ENCODE data around the gene WDR27.

The WDR27 gene

GRCh38 chr6:169564453-169565240 lies 137.2 kb downstream of the WDR27 start:
- no peak for DNase-seq (ENCODE audit: low read depth)

GRCh38 chr6:169561665-169562064 lies 140.2 kb downstream of the WDR27 start:
- DNase-seq (ENCODE audit: low read depth): no peak

DNA sequence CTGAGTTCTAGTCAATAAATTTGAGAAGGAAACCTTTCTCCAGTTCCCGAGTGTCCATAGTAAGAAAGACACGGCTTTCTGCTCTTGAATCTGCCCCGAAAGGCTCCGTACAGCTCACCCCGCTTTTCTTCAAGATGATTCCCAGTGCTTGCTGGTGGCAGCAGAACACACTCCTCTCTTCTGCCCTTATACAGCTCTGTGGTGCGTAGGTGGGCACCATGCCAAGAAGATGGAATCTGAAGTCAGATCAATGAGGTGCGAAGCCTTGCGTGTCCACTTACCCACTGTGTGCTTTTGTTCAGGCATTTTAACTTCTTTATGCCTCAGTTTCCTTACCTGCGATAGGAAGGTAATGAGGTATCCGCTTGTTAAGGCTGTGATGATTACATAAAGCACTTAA lies 142.2 kb downstream of the WDR27 start:
- DNase-seq (ENCODE audit: low read depth): no peak

- no peak for DNase-seq (ENCODE audit: low read depth)
Measured at GRCh38 chr6:169558774-169559441, 142.9 kb downstream of the WDR27 start.

GRCh38 chr6:169558378-169558773 lies 143.5 kb downstream of the WDR27 start:
- no peak for DNase-seq (ENCODE audit: low read depth)

- no peak for DNase-seq (ENCODE audit: low read depth)
Measured at GRCh38 chr6:169557887-169558286, 143.9 kb downstream of the WDR27 start.

DNA sequence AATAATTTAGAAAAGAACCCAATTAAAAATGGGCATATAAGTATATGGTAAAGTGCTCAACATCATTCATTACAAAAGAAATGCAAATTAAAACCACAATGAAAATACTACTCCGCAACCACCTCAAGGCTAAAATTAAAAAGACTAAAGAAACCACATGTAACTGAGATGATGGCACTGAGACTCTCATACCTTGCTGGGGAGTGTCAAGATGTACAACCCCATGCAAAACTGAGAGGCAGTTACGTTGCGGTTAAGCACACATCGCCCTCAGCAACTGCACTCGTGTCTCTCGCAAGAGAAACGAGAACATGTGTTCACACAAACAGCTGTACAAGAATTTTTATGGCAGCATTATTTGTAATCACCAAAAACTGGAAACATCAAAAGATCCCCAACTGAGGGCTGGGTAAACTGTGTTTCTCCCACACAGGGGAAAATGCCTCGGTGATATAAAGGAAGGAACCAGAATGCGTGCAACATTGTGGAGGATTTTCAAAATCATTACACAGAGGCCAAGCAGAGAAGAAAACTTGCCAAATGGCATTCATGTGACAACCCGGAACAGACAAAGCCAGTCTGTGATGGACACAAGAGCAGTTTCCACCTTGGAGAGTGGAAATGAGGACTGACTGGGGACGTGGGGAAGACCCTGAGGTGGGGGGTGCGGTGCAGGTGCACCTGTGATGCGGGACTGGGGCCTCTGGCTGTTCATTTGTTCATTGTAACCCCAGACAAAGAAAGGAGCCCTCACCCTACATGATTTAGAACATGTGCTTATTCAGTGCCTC lies 144.9 kb downstream of the WDR27 start:
- DNase-seq (ENCODE audit: low read depth): no peak

GRCh38 chr6:169555971-169556617 lies 145.7 kb downstream of the WDR27 start:
- DNase-seq (ENCODE audit: low read depth): no peak

DNA sequence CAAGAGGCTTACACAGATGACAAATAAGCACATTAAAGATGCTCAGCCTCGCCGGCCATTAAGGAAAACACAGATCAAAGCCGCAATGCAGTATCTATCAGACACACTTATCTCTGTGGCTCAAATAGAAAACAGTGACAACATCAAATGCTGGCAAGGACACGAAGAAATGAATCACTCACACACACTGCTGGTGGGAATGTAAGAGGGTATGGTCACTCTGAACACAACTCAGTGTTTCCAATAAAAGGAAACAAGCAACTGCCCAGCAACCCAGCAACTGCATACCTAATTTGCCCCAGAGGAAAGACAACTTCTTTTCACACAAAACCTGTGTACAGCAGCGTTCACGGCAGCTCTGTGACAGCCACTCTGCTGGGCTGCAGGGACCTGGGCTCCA lies 155.8 kb downstream of the WDR27 start:
- no peak for DNase-seq (ENCODE audit: low read depth)

GRCh38 chr6:169543704-169544103 lies 158.1 kb downstream of the WDR27 start:
- no peak for DNase-seq (ENCODE audit: low read depth)

DNA sequence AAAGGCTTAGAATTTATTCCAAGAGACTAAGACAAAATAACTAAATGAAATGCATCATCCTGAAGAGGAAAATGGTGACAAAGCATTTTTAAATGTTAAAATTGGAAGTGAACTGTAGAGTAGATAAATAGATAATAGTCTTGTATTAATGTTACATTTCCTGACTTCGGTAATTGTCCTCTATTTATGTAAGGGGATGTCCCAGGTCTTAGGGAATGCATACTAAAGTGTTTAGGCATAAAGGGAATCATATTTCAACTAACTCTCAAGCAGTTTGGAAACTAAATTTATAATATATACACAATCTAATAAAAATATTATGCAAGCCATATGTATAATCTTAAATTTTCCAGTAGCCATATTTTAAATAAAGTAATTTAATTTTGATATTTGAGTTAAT lies 159.3 kb downstream of the WDR27 start:
- DNase-seq (ENCODE audit: low read depth): no peak

GRCh38 chr6:169539176-169539897 lies 162.5 kb downstream of the WDR27 start:
- no peak for DNase-seq (ENCODE audit: low read depth)

- DNase-seq (ENCODE audit: low read depth): no peak
Measured at GRCh38 chr6:169536446-169537170, 165.2 kb downstream of the WDR27 start.

GRCh38 chr6:169534039-169534421 lies 167.8 kb downstream of the WDR27 start:
- no peak for DNase-seq (ENCODE audit: low read depth)

DNA sequence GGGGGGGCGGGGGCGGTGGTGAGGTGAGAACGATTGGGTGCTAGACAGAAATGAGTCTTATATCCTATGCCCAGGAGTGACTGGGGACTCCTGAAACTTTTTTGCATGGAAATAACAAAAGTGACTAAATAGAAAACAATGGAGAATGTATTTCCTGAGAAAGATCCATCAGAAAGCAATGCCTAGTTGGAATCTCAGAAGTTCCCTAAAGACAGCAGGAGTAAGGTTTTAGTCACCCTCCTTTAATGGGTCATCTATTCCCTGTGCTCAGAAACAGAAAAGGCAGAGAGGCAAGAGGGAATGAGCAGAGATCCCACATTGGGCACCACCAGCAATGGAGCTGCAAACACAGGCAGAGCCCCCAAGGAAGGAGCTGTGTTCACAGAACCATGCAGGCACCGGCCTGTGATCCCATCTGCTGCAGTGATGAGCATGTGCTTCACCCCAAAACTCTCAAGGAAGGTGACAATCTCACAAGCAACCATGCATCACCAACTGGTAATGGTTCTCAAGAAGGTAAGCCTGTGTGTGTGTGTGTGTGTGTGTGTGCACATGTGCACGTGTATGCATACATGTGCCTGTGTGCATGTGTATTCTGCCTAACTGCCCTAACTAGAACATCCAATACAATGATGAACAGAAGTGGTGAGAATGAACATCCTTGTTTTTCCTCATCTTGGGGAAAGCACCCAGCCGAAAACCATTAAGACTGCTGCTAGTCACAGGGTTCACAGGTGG lies 168.4 kb downstream of the WDR27 start:
- DNase-seq (ENCODE audit: low read depth): no peak

DNA sequence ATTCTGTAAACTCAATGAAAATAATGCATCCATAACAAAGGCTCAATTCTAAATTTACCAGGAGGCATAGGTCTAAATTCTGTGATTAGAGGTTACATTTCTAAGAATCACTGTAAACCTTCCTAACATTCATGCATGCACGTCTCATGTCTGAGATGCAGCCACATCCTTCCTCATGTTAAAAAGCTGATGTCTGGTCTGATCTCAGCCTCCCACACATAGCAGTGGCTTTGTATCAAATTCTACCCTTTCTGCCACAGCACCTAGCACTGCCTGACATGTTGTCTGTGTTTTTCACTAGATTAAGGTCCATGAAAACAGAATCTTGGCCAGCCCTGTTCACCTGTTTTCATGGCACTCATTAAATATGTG lies 171.1 kb downstream of the WDR27 start:
- no peak for DNase-seq (ENCODE audit: low read depth)

DNA sequence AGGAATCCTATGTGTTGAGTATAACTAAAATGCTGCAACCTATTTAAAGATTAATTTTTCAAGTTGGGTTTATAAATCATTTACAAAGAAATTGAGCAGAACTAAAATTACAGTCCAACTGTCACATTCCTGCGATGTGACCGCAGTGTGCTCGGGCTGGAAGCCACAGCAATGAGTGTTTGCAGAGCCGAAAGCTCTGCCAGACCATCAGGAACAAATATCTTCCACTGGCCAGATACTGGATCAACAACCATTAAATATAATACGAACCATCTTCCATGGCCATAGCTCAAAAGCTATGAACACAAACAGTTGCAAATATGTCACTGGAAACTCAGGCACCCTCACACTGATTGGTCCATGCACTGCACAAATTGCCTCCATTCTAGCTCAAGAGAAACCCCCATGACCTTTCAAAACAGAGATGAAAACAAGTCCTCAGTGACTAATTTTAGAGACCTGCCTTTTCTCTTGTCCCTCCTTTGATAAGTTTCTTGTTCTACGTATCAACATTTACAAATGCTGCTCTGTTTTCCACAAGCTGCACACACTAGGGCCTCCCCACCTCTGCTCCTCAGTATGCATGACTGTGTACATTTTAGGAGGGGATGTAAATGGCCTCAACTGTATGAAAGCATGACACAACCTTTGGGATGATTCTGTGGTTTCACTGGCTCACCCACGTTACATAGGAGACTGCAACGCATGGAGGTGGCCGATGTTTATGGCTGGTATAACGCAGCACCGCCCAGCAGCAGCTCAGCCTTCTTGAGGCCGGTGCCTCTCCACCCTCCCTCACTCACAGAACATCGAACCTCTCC lies 171.7 kb downstream of the WDR27 start:
- peak; percentile 59 for DNase-seq (ENCODE audit: low read depth)

- no peak for DNase-seq (ENCODE audit: low read depth)
Measured at GRCh38 chr6:169528755-169529154, 173.1 kb downstream of the WDR27 start.

GRCh38 chr6:169527306-169527705 lies 174.5 kb downstream of the WDR27 start:
- DNase-seq (ENCODE audit: low read depth): no peak

DNA sequence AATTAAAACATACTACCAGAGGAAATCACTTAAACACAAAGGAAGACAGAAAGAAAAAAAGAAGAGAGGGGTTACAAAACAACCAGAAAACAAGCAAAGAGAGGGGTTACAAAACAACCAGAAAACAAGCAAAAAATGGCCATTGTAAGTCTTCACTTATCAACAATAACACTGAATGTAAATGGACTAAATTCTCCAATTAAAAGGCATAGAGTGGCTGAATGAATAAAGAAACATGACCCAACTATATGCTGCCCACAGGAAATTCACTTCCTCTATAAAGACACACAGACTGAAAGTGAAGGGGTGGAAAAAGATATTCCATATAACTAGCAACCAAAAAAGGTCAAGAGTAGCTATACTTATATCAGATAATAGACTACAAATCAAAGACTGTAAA lies 180.0 kb downstream of the WDR27 start:
- DNase-seq (ENCODE audit: low read depth): no peak
